HCT116 (cell line): ENCODE measurements around the gene SESN3.
A peak's percentile ranks its signal among the peaks of the same experiment; 100 is the strongest.

Experiments
- EGR1 ChIP-seq: IDR thresholded peaks from 2 replicates; pipeline ENCODE4 v1.6.1; 2012; ENCODE audit warnings: low read depth
- ELF1 ChIP-seq: IDR thresholded peaks from 2 replicates; pipeline ENCODE4 v1.6.1; 2012; ENCODE audit warnings: low read depth, borderline replicate concordance
- POLR2A ChIP-seq: IDR thresholded peaks from 2 replicates; pipeline ENCODE4 v1.7.0; 2011; ENCODE audit warnings: borderline replicate concordance; ENCODE audit not compliant: insufficient read depth, insufficient read length; ENCODE audit errors: extremely low read depth
- ZFX ChIP-seq: fragments of 450-650 bp; IDR thresholded peaks from 2 replicates; pipeline ENCODE4 v1.6.1; 2017

DNA sequence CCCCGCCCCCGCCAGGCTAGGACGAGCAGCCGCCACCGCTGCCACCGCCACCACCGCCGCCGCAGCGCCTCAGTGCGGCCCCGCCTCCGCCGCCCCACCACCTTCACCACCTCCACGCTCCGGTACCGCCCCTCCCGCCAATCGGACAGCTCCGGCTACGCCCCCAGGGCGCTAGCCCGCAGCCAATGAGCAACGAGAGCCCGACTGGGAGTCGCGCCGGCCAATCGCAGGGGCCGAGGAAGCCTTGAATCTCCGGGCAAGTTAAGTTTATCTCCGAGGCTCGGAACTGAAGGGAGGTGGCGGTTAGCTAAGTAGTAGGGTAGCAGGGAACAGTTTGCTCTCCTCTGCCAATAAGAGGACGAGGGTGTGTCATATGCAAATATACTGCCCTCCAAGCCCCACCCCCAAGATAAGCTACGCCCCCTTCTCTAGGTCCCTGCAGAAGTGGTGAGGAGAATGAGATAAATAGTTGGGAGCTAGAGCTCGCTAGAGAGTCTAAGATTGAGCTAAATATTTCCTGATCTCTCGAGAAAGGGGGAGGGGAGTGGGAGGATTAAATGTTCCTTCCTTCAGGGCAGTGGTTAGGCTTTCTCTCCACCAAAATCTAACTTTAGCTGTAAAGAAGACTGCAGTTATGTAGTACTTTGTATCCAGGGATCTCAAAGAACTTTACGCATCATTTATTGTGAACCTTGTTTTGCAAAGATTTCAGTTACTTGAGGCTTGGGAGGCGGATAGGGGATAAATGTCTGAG lies at the start of gene SESN3:
- TF ChIP-seq POLR2A: no peak
- TF ChIP-seq EGR1: peak; percentile 35; the same call in 1 of the 2 replicates
- no peak for TF ChIP-seq ZFX
- TF ChIP-seq ELF1: no peak
